Measurements from ENCODE around the gene CCDC112. TPM values are rescaled to one million over a fixed set of nuclear protein-coding genes. Genes with fewer than 3 reads are reported as not detected.

Gene CCDC112
- total and polyA plus RNA-seq, 9 of the 15 experiments (the other 6 are each of a cell fraction or from before 2014, with no cell fraction given) = 3.3 to 15.3 (median 7.4) TPM

GRCh38 chr5:115317736-115318135, 21.3 kb upstream of the CCDC112 start (continued):
- TF ChIP-seq ZNF518B (CRISPR knock-in tag; IDR thresholded peaks at IDR 0.05) = no peak
- no peak for TF ChIP-seq ZNF561 (CRISPR knock-in tag; conservative IDR thresholded peaks at IDR 0.05)
- no peak for TF ChIP-seq NCOA2 (IDR thresholded peaks at IDR 0.05; ENCODE audit: partially characterized antibody in 2 of 2)
- TF ChIP-seq MAFF (IDR thresholded peaks at IDR 0.05; ENCODE audit: low read length) = no peak
- no peak for TF ChIP-seq SMAD3 (CRISPR knock-in tag; conservative IDR thresholded peaks at IDR 0.05)
- TF ChIP-seq ADNP (tag; IDR thresholded peaks at IDR 0.05) = no peak
- no peak for TF ChIP-seq PBX2 (CRISPR knock-in tag; IDR thresholded peaks at IDR 0.05; ENCODE audit: low read depth)
- TF ChIP-seq PBX2 (tag; conservative IDR thresholded peaks at IDR 0.05; ENCODE audit: low read depth) = no peak
- TF ChIP-seq PURB (CRISPR knock-in tag; IDR thresholded peaks at IDR 0.05; ENCODE audit: low read depth) = no peak
- TF ChIP-seq WHSC1 (IDR thresholded peaks at IDR 0.05; ENCODE audit: low read length) = no peak

Measured in K562 (cell line).